PC-3 (cell line): ENCODE results near the gene CLCF1. TPM values are rescaled to one million over a fixed set of nuclear protein-coding genes. Genes with fewer than 3 reads are reported as not detected.

ENCODE experiments used
- ATAC-seq: fragments of 200-7000 bp; cut with Tn5 transposase; 2 replicates; pipeline ENCODE4 v1.9.1; 2020; ENCODE audit warnings: mild to moderate bottlenecking, moderate library complexity
- BruUV-seq: library from RNA; stranded (reverse); fragments of 400-500 nt; replicated peaks from 2 replicates; lab custom pipeline; 2021; lab: Mats Ljungman, UMichigan
- CTCF ChIA-PET: fragments of 300-600 bp; sonication (Branson Sonifier 250); formaldehyde crosslinking; loops from one replicate; lab custom pipeline; 2022; ENCODE audit warnings: antibody characterized with exemption; lab: Charles Lee
- POLR2A ChIA-PET: fragments of 300-600 bp; sonication (Branson Sonifier 250); formaldehyde crosslinking; loops from one replicate; lab custom pipeline; 2022; ENCODE audit warnings: antibody characterized with exemption; ENCODE audit not compliant: unreplicated experiment; lab: Charles Lee
- DNase-seq: peaks from one replicate; pipeline ENCODE4 v3.0.0-alpha.2; 2015
- H2AFZ ChIP-seq: fragments of 300-600 bp; sonication (generic); 2 replicates; pipeline ENCODE4 v1.6.0; 2016; ENCODE audit warnings: antibody characterized with exemption, low read length
- H3F3A ChIP-seq: fragments of 300-600 bp; sonication (generic); one replicate; pipeline ENCODE4 v1.6.0; 2017; ENCODE audit warnings: antibody characterized with exemption, low read length, control low read depth, mild to moderate bottlenecking; ENCODE audit not compliant: unreplicated experiment
- H3K27ac ChIP-seq: fragments of 300-600 bp; sonication (generic); 2 replicates; pipeline ENCODE4 v1.5.1; 2016; ENCODE audit warnings: mild to moderate bottlenecking, low read length
- H3K27me3 ChIP-seq: fragments of 300-600 bp; sonication (generic); 2 replicates; pipeline ENCODE4 v1.6.1; 2016; ENCODE audit warnings: low read length, mixed read lengths
- H3K36me3 ChIP-seq: fragments of 300-600 bp; sonication (generic); 2 replicates; pipeline ENCODE4 v1.6.1; 2016; ENCODE audit warnings: low read depth, mixed run types, low read length, mixed read lengths
- H3K4me1 ChIP-seq: fragments of 300-600 bp; sonication (generic); 2 replicates; pipeline ENCODE4 v1.5.1; 2016; ENCODE audit warnings: low read length; ENCODE audit not compliant: insufficient read depth
- H3K4me2 ChIP-seq: fragments of 300-600 bp; sonication (generic); 2 replicates; pipeline ENCODE4 v1.6.0; 2016; ENCODE audit warnings: low read length
- H3K4me3 ChIP-seq: fragments of 300-600 bp; sonication (generic); 2 replicates; pipeline ENCODE4 v1.5.1; 2016; ENCODE audit warnings: mild to moderate bottlenecking, low read length, mixed read lengths
- H3K79me2 ChIP-seq: fragments of 300-600 bp; sonication (generic); 2 replicates; pipeline ENCODE4 v1.6.1; 2017; ENCODE audit warnings: low read length, mixed read lengths
- H3K9ac ChIP-seq: fragments of 300-600 bp; sonication (generic); 2 replicates; pipeline ENCODE4 v1.6.0; 2016; ENCODE audit warnings: mild to moderate bottlenecking, low read length
- H3K9me2 ChIP-seq: fragments of 300-600 bp; sonication (generic); replicated peaks from 2 replicates; pipeline ENCODE4 v1.6.1; 2016; ENCODE audit warnings: mixed run types, low read length, mixed read lengths
- H3K9me3 ChIP-seq: fragments of 300-600 bp; sonication (generic); 2 replicates; pipeline ENCODE4 v1.6.1; 2016; ENCODE audit warnings: low read length, mixed read lengths
- H4K20me1 ChIP-seq: fragments of 300-600 bp; sonication (generic); 2 replicates; pipeline ENCODE4 v1.6.1; 2016; ENCODE audit warnings: low read length, mixed read lengths
- EZH2 ChIP-seq: fragments of 300-600 bp; sonication (generic); IDR thresholded peaks from one replicate; pipeline ENCODE4 v1.6.1; 2017; ENCODE audit warnings: antibody characterized with exemption, mild to moderate bottlenecking, low read length; ENCODE audit not compliant: unreplicated experiment
- EZH2phosphoT487 ChIP-seq: fragments of 300-600 bp; sonication (generic); IDR thresholded peaks from 2 replicates; pipeline ENCODE4 v1.6.1; 2018; ENCODE audit warnings: mild to moderate bottlenecking, antibody characterized with exemption, low read length, borderline replicate concordance
- intact Hi-C: fragments of 100-400 bp; cut with micrococcal nuclease; formaldehyde crosslinking; loops from 2 replicates; pipeline ENCODE4 v1.9.0; 2023
- total RNA-seq: library from RNA; depleted of rRNA; stranded (reverse); fragments of >200 nt; gene quantifications from 2 replicates; pipeline ENCODE4 v1.2.3, GENCODE V29; 2014
- TF ChIP-seq, protein P1 (sequence below): fragments of 300-600 bp; sonication (generic); conservative IDR thresholded peaks from 2 replicates; pipeline ENCODE4 v1.5.1; 2017; ENCODE audit warnings: antibody characterized with exemption, low read depth, mild to moderate bottlenecking, low read length

Gene CLCF1
- total RNA-seq, 1 experiment from 2014 or later, result 48.3 TPM

DNA sequence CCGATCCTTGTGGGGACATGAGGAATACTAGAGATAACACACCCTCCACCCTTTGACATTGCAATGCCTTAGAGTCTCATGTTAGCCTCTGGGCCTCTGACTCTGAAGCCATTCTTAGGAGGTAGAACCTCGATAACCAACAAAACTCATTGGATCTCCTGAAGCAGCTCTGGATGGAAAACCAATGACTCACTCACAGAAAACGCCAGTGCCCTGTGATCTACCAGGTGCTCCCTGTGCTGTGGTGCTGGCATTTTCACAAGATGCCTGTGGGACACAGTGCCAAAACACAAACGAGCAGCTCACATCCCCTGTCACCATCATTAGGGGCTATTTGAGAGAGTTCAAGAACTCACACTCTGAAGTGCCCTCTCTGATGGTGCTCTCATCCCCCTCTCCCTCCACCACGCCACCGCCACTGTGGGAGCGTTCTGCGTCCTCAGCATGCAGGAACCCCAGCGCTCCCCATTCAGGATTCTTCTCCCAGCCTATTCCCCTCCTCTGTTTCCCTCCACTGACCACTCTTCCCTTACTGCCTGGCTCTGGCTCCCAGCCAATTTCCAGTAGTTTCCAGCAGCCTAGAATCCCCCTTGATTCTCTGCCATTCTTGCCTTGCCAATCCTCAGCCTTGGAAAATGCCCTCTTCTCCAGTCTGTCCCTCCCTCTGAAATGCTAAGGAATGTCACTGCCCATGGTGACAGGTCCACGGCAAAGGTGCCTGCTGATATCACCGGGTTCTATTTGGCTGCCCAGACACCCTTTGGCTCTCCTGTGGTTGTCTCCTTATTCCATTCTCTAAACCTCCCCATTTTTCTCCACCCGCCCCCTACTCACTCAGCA is 15.3 kb downstream of the CLCF1 start:
- Histone ChIP-seq H4K20me1 (no peaks in the 10 kb centered on the region), H3K9me3 (no peaks in the 10 kb centered on the region), H3K9ac (no peak overlapping the region), H3K27me3 (no peaks in the 10 kb centered on the region), H3K9me2 (no peaks in the 10 kb centered on the region), H3K36me3 (no peaks in the 10 kb centered on the region), H3K79me2 (peaks cover 2% of the 10 kb centered on the region), H3K4me3 (no peak overlapping the region), H3K27ac (peak overlapping the region; percentile 40), H3K4me2 (peak overlapping the region; percentile 53), H3K4me1 (peaks cover 51% of the 10 kb centered on the region), H3F3A (peaks cover 17% of the 10 kb centered on the region), H2AFZ (no peak overlapping the region)
- ChIA-PET CTCF (interaction anchor here (1.8 to 1.9 kb wide), 3 partner anchors 14 to 23 kb away, joined by 10 to 41 read pairs (median 16); partner anchors contain the start of gene CLCF1), POLR2A (interaction anchor here (1.1 kb wide), 1 partner anchor 12 kb away, joined by 5 read pairs; no protein-coding TSS in a partner anchor)
- BruUV-seq, result no TSS peak
- TF ChIP-seq, protein P1, sequence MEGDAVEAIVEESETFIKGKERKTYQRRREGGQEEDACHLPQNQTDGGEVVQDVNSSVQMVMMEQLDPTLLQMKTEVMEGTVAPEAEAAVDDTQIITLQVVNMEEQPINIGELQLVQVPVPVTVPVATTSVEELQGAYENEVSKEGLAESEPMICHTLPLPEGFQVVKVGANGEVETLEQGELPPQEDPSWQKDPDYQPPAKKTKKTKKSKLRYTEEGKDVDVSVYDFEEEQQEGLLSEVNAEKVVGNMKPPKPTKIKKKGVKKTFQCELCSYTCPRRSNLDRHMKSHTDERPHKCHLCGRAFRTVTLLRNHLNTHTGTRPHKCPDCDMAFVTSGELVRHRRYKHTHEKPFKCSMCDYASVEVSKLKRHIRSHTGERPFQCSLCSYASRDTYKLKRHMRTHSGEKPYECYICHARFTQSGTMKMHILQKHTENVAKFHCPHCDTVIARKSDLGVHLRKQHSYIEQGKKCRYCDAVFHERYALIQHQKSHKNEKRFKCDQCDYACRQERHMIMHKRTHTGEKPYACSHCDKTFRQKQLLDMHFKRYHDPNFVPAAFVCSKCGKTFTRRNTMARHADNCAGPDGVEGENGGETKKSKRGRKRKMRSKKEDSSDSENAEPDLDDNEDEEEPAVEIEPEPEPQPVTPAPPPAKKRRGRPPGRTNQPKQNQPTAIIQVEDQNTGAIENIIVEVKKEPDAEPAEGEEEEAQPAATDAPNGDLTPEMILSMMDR, result no peak
- TF ChIP-seq EZH2 (no peak), EZH2phosphoT487 (no peak)
- intact Hi-C loops, result loop anchor here (1.0 kb wide), 1 partner anchor 24 kb away; no protein-coding TSS in a partner anchor
- peak; percentile 89 for DNase-seq
- peak; percentile 10 for ATAC-seq

DNA sequence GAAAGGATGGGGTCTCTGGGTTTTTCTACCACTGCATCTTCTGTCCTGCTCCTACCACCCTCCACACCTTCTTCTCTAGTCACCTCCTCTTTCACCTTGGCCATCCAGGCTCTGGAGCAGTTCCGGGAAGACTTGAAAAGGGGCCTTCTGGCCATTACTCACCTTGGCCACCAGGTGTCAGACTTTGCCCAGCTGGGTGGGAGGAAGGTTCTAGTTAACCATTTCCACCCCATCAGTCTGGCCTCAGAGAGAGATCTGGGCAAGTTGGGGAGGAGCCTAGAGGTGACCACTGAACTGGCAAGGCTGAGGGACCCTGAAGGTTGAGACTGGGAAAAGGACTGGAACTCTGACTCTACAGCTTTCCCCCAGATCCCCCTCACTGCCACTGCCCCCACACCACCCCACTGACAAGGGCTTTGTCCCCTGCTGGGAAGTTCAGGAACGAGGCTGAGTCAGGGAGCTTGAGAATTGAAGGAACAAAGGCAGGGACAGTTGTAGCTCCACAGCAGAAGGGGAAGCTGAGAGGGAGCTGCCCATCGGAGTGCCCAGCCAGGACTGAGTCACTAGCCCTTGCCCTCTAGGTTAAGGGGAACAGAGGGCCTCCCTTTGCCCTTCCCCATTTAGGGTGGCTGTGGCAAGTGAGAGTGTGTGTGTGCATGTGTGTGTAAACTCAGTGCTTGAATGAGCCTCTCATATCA is 16.4 kb downstream of the CLCF1 start:
- peak; percentile 90 for DNase-seq
- Histone ChIP-seq H3K79me2 (peaks cover 10% of the 10 kb centered on the region), H3K9me3 (no peaks in the 10 kb centered on the region), H3K36me3 (no peaks in the 10 kb centered on the region), H3K9ac (peak overlapping the region; percentile 79; the same call in 1 of the 2 replicates), H3K27ac (peak overlapping the region; percentile 93), H3F3A (peaks cover 17% of the 10 kb centered on the region), H4K20me1 (no peaks in the 10 kb centered on the region), H3K4me2 (peak overlapping the region; percentile 92), H3K4me3 (no peak overlapping the region), H3K27me3 (no peaks in the 10 kb centered on the region), H3K4me1 (peaks cover 59% of the 10 kb centered on the region), H2AFZ (no peak overlapping the region), H3K9me2 (no peaks in the 10 kb centered on the region)
- ChIA-PET CTCF (interaction anchor here (0.6 to 2.6 kb wide), 10 partner anchors 11 to 148 kb away, joined by 3 to 41 read pairs (median 8); partner anchors contain the start of genes CLCF1, PITPNM1 and RAD9A), POLR2A (interaction anchor here (0.7 to 1.1 kb wide), 2 partner anchors 11 to 17 kb away, joined by 4 to 5 read pairs; no protein-coding TSS in a partner anchor)
- BruUV-seq, result no TSS peak
- peak; percentile 2 for ATAC-seq
- intact Hi-C loops, result loop anchor here (1.0 kb wide), 1 partner anchor 25 kb away; no protein-coding TSS in a partner anchor
- TF ChIP-seq EZH2, result no peak
- TF ChIP-seq, protein P1, result peak; percentile 99
